HG02884 (cell line): ENCODE results near the gene FAM98C.
"Not testable (repeated sequence)": the region's sequence is repeated elsewhere in the genome, so short reads cannot be mapped to it uniquely, and the experiment has no call there.

ENCODE experiments used
- ATAC-seq: cut with Tn5 transposase; IDR thresholded peaks from one replicate; pipeline ENCODE4 v1.9.1; 2021; ENCODE audit warnings: mild to moderate bottlenecking, moderate library complexity; ENCODE audit not compliant: unreplicated experiment

The FAM98C gene

DNA sequence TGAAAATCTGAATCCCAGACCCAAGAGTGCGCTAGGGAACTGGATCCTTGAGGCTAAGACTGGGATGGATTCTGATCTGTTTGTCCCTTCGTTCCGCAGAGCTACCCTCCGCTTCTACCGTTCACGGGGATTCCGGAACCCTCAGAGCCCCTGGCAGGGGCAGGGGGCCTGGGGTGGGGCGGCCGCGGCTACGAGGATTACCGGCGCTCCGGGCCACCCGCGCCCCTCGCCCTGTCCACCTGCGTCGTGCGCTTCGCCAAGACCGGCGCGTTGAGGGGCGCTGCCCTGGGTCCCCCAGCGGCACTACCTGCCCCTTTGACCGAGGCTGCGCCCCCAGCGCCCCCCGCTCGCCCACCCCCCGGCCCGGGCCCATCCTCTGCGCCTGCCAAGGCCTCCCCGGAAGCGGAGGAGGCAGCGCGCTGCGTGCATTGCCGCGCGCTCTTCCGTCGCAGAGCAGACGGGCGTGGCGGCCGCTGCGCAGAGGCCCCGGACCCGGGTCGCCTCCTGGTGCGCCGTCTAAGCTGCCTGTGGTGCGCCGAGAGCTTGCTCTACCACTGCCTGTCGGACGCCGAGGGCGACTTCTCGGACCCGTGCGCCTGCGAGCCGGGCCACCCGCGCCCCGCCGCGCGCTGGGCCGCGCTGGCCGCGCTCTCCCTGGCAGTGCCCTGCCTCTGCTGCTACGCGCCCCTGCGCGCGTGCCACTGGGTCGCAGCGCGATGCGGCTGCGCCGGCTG is 7.3 kb upstream of the FAM98C start:
- ATAC-seq = no peak

DNA sequence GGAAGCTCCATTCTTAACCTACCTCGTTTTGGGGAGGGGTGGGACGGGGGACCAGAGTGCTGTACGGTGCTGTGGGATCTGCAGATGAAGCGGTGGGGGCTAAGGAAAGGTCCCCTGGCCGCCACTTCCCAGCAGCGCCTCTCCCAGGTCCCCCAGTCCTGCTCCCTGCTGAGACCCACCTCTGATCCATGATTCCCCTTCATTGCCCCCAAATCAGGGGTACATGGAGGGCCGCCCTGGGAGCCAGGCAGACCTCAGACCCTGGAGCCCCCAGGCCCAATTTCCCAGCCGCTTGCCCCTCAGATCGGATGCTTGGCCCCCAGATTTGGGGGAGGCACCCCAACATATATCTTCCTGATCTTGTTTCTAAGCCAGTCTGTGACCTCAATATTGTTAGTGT is 3.8 kb upstream of the FAM98C start:
- ATAC-seq = no peak

DNA sequence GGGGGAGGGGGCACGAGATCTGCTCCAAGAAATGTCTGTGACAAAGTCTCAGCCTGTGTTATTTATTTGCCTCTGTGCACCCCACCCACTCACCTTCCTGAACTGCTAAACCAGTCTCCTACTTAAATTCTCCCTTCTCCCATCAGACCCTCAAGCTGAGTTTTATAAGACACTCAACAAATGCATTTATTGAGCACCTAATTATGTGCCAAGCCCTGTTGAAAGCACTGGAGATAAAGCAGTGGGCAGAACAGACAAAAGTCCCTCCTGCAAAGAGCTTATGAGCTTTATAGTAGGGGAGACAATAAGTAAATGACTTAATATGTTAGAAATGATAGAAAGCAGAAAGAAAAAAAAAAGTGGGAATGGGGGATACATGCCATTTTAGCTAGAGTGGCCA is 3.4 kb upstream of the FAM98C start:
- no peak for ATAC-seq

DNA sequence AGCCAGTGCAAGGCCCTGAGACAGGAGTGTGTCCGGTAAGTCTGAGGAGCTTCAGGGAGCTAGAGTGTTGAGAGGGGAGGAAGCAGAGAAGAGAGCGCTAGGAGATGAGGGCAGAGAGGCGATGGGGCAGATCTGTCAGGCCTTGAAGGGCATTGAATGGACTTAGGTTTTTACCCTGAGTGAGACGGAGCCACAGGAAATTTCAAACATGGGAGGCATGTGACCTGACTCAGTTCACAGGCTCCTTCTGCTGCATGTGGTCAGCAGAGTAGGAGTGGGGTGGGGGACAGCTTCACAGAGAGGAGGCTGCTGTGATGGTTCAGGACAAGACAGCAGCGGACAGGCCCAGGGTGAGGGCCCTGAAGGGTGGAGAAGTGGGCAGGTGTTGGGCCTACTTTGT is 2.5 kb upstream of the FAM98C start:
- no peak for ATAC-seq

DNA sequence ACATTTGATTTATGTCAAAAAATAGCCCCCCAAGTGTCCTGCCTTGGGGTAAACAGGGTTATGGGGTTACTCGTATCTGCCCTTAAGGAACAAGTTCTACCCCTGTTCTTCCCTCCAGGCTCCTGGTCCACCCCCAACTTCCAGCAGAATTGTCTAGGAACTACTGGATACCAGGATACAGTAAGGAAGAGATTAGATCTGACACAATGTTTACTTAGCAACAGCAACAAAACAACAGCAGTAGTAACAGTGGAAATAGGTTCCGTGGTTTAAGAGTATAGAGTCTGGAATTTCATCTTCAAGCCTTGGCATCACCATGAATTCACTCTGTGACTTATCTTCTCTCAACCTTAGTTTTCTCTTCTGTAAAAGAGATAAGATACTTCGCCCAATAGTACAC is 1.7 kb upstream of the FAM98C start:
- no peak for ATAC-seq

DNA sequence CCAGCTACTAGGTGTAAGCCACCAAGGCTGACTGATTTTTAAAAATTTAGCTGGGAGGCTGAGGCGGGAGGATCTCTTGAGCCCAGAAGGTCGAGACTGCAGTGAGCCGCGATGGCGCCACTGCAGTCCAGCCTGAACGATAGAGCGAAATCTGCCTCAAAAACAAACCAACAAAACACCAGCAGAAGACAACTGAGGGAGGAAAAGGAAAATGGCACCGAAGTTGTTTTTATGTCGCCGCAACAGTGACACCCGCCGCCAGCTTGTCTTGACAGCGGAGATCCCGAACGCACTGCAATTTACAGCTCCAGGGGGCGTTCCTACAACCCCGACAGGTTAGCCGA is 298 bp upstream of the FAM98C start:
- ATAC-seq = no peak

DNA sequence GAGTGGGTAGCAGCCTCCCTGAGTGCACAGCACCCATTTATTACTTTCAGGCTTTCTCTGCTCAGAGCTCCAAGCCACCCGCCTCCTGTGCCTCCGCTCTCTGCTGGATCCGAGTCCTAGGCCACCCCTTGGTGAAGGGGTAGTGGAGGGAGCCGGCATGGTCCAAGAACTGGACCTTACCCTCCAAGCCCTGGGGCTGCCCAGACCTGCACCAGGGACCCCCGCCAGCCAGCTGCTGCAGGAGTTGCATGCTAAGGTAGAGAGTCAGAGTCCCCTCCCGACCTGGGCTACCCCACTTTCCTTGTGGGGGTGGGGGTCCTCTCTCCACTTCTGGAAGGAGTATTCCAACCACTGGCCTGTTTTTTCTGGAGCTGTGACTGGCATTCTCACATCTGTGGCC is 2.0 kb downstream of the FAM98C start:
- ATAC-seq = no peak

DNA sequence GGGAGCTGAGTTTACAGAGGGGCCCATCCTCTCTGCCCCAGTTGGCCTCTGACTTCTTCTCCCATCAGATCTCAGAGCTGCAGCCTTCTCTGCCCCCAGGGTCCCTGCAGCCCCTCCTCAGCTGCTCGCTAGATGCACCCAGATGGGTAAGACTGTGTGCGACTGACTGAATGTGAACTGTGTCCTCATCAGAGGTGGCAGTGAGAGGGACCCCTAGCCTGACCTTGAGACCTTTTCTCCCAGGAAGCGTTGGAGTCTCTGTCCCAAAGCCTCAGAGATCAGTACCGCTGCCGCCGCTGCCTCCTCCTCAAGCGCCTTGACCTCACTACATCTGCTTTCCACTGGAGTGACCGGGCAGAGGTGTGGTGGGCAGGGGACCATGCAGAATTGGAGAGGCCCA is 2.4 kb downstream of the FAM98C start:
- no peak for ATAC-seq

DNA sequence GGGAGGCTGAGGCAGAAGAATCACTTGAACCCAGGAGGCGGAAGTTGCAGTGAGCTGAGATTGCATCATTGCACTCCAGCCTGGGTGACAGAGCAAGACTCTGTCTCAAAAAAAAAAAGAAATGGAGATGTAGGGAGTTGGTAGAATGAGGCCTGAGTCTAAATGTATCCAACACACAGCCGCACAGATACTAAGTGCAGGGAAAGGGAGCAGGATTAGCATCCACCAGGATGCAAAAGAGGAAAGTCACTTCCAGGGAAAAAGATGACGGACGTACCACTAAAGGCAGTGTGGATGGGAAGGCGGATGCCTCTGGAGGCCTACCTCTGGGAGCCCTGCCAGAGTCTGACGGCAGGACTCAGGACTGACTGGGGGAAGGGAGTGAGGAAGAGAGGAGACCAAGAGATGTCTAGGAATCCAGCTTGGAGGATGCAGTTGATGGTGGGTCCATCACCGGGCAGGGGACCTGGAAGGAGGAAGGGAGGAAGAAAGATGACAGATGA is 6.8 kb downstream of the FAM98C start:
- no peak for ATAC-seq

DNA sequence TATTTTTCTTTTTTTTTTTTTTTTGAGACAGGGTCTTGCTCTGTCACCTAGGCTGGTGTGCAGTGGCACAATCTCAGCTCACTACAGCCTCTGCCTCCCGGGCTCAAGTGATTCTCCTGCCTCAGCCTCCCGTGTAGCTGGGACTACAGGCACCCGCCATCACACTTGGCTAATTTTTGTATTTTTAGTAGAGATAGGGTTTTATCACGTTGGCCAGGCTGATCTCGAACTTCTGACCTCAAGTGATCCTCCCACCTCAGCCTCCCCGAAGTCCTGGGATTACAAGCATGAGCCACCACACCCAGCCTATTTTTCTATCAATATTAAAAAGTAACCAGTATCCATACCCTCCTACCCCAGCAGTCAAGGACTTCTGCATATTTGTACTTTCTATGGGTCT is 7.5 kb downstream of the FAM98C start:
- ATAC-seq = not testable (repeated sequence)

DNA sequence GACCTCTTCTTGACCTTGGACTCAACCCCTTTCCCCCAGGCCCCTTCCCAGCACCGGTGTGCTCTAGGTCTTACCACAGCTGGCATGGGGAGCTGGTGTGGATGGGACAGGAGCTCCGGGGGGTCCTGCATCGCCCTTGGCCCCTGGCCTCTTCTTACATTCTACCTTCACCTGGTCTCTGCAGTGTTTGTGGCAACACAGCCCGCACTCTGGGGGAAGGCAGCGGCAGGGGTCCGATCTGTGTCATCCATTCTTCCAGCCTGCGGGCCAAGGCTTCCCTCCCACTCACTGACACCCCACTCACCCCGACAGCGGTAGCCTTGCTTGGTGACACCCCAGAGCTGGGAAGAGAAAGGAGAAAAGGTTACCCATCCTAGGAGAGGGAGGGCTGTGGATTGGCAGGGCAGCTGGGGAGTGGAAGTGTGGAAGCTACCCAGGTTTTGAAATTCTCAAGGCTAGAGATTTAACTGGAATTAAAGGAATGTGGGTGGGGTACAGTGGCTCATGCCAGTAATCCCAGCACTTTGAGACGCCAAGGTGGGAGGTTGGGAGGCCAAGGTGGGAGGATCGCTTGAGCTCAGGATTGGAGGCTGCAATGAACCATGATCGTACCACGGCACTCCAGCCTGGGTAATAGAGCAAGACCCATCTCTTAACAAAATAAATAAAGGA is 8.3 kb downstream of the FAM98C start:
- no peak for ATAC-seq

DNA sequence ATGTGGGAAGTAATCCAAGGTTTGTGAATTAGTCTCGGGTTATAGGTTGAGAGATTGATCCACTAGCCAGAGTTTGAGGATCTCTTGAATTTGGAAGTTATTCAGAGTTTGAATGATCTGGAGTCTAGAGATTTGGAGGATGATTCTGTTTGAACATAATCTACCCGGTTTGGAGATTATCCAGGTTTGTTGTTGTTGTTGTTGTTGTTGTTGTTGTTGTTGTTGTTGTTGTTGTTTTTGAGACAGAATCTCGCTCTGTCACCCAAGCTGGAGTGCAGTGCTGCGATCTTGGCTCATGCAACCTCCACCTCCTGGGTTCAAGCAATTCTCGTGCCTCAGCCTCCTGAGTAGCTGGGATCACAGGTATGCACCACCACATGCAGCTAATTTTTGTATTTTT is 9.0 kb downstream of the FAM98C start:
- ATAC-seq = not testable (repeated sequence)

DNA sequence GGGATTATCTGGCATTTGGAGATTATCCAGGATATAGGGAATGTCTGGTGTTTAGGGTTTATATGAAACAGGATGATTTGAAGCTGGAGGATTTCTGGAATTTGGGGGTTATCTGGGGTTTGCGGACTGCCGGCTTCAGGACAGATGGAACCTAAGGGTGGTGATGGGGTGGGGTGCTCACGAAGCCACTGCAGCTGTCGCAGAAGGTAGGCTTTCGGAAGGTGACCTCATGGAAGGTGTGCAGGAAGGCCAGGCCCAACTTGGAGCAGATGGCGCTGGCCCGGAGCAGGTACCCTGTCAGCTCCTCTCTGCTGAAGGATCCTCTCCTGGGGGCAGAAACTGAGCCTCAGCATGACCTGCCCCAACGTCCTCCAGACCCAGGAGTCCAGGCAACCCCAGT is 9.6 kb downstream of the FAM98C start:
- ATAC-seq = no peak

DNA sequence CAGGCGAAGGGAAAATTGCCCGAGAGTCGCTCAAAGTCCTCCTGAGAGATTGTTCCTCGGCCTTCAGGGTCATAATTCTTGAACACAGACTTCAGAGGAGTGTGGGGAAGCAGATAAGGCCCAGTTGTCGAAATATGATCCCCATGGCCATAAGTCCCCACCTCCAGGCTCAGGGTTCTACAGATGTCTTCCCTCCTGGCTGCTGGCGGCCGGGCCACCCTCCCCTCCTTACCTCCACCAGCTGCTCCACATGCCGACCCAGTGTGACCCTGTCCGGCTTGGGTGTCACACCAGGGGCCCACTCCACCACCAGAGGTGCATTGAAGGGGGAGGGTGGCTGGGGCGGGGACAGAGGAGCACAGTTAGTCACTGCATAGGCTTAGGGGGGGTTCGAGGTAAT is 10.1 kb downstream of the FAM98C start:
- ATAC-seq = no peak

DNA sequence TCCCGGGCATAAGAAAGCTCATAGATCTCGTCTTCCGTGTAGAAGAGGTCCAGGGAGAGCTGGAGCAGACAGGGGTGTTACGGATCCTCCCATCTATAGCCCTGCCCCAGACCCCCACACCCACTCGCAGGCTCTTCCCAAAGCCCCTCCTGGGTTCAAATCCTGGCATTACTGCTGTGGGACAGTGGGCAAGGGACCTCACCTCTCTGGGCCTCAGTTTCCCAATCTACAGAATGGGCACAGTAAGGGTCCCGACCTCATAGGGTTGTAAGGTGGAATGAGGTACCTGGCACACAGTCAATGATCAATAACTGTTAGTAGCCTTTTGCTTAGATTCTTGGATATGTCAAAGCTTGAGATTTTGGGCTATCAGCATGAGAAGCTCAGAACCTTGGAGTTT is 10.5 kb downstream of the FAM98C start:
- no peak for ATAC-seq

DNA sequence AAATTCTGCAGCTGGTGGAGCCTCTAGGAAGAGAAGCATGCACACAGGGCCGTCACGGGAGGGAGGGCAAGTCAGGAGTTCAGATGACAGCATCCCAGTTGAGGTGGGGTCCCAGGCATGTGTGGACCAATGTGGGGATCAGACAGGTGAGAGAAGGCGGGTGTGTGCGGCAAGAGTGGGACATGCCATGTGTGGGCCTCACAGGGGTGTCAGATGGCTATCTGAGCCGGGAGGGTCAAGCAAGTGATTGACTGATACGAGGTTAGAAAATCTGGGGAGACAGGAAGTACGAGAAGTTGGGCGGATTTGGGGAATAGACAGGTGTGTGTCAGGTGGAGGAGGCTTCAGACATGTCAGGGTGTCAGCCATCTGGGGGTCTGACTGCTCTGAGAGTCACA is 14.3 kb downstream of the FAM98C start:
- no peak for ATAC-seq

DNA sequence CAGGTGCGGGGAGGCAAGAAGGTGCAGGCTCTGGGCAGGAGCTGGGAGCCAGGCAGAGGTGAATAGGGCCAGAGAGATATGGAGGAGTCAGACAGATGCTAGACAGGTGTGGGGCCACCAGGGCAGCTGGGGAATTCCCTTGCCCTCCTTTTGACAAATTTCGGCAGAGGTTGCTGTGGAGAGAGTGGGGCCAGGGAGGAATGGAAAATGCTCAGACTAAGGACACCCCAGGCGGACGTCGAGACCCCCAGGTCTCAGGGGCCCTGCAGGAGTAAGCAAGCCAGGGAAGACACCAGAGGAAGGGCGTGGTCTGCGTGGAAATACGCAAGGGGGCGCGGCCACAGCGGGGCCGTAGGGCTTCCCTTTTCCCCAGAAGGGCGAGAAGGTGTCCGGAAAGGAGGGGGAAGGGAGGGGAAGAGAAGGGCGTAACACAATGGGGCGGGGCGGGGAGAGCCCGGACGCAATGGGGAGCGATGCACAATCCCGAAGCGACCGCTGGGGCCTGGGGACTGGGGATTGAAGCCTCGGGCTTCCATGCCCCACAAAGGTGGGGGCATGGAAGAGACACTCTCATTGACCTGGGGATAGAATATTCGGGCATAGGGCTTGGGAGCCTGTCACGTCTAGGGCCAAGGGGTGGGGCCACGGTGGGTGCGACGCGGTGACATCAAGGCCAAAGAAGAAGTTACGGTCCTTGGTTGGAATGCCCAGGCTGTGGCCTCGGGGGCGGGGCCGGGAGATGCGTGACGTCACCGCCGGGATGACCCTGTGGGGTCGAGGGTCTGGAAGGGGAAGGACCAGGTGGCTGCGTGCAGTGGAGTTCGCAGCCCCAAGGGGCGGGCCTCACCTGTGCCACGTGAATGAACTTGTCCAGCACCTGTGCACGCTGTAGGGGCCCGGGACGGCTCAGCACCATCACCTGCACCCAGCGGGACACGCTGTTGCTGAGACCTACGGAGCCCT is 14.9 kb downstream of the FAM98C start:
- ATAC-seq = no peak

DNA sequence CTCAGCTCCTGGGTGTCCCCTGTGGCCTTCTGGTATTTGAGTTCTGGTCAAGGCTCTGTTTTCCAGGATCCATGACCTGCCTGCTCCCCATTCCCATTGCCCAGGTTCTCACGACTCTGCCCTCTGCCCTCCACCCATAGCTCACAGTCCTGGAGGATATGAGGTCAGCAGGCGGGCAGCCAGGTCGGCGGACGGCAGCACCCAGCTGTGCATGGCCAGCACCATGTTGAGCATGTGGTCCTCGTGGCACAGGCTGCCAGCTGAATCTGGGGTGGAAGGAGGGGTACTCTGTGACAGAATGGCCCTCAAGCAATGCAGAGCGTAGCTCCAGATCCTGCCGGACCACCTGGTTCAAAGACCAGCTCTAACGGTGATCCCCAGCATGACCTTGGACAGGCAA is 18.0 kb downstream of the FAM98C start:
- no peak for ATAC-seq

DNA sequence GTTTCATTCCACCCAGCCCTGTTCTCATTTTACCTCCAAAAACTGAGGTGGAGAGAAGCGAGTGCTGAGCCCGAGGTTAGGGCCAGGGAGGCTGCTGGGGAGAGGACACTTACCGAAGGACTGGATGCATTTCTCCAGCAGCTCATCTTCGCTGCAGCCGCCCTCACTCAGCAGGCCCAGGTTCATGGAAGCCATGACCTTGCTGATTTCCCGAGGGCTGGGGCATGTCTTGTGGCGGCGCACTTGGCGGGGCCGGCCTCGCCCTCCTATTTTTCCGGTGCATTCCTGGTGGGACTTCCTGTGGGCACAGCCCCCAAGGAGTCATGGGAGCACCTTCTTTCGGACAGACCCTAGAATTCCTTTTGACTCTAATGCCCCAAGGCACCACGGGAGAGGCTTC is 19.0 kb downstream of the FAM98C start:
- no peak for ATAC-seq

DNA sequence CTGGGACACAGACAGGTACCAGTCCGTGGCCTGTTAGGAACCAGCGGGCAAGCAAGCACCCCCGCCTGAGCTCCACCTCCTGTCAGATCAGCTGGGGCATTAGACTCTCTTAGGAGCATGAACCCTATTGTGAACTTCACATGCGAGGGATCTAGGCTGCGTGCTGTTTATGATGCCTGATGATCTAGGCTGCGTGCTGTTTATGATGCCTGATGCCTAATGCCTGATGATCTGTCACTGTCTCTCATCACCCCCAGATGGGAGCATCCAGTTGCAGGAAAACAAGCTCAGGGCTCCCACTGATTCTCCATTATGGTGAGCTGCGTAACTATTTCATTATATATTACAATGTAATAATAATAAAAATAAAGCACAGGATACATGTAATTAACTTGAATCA is 19.5 kb downstream of the FAM98C start:
- no peak for ATAC-seq

DNA sequence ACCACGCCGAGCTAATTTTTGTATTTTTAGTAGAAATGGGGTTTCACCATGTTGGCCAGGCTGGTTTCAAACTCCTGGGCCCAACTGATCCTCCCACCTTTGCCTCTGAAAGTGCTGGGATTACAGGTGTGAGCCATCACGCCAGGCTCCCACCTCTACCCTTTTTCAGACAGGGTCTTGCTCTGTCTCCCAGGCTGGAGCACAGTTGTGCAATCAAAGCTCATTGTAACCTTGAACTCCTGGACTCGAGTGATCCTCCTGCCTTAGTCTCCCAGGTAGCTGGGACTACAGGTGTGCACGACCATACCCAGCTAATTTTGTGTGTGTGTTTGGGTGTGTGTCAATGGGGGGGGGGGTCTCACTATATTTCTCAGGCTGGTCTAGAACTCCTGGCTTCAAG is 21.4 kb downstream of the FAM98C start:
- ATAC-seq = no peak
